ENCODE measurements around the gene VOPP1. TPM values are rescaled to one million over a fixed set of nuclear protein-coding genes. Genes with fewer than 3 reads are reported as not detected.

Gene VOPP1
- total and polyA plus RNA-seq, 2 of the 13 experiments (the other 11 are each of a cell fraction or from before 2014, with no cell fraction given): 21.8 to 55.3 TPM

- TF ChIP-seq ELF1 (CRISPR knock-in tag; IDR thresholded peaks at IDR 0.05): no peak
- TF ChIP-seq ATF6 (CRISPR knock-in tag; conservative IDR thresholded peaks at IDR 0.05): no peak
Measured at GRCh38 chr7:55498142-55498541, 74.2 kb downstream of the VOPP1 start (continued).

- BruUV-seq (replicated peaks): no TSS peak
- ChIA-PET CTCF (ENCODE audit: low intra/inter-chr PET ratio, low total read pairs) (no interaction called here), POLR2A (no interaction called here)
- no peak overlapping the region for H3K4me2 ChIP-seq (ENCODE audit: low read depth, low read length)
- no peak for DNase-seq (ENCODE audit: low spot score)
- WGBS (ENCODE audit: low lambda C conversion rate): 98% methylated on average over 6 of the region's 7 CpGs
- FAIRE-seq: no peak
- H3K36me3 ChIP-seq (replicated peaks in 1 of 2; ENCODE audit: control insufficient read depth in 1 of 2, insufficient read depth in 2 of 2, low read length in 2 of 2): peaks cover 4 to 18% of the 10 kb centered on the region in 2 experiments
- in situ Hi-C loops (cut with HindIII; ENCODE audit: extremely low pct_ligation_motif_present, low pct_unique_long_range_greater_than_20kb): no loop called here
- no peaks in the 10 kb centered on the region for H3K9me3 ChIP-seq (ENCODE audit: low read length)
- no peaks in the 10 kb centered on the region for H4K20me1 ChIP-seq (ENCODE audit: insufficient read depth, low read length)
- H3K9ac ChIP-seq (ENCODE audit: insufficient read depth, low read depth, low read length): no peak overlapping the region
- no peaks in the 10 kb centered on the region for H3K79me2 ChIP-seq (ENCODE audit: insufficient read depth, low read length)
- no peak for ATAC-seq
- TF ChIP-seq TOPORS (CRISPR knock-in tag; IDR thresholded peaks at IDR 0.05): no peak
- no peak for TF ChIP-seq ZNF382 (CRISPR knock-in tag; IDR thresholded peaks at IDR 0.05; ENCODE audit: borderline replicate concordance)
- no peak for TF ChIP-seq ZNF564 (CRISPR knock-in tag; IDR thresholded peaks at IDR 0.05)
- TF ChIP-seq ZNF512 (CRISPR knock-in tag; IDR thresholded peaks at IDR 0.05): no peak
- no peak for TF ChIP-seq THAP11 (CRISPR knock-in tag; IDR thresholded peaks at IDR 0.05)
- TF ChIP-seq RBM39 (IDR thresholded peaks at IDR 0.05; ENCODE audit: low read depth, low read length, poor library complexity, severe bottlenecking): no peak
- TF ChIP-seq ZNF800 (CRISPR knock-in tag; IDR thresholded peaks at IDR 0.05): no peak
- TF ChIP-seq GMEB1 (CRISPR knock-in tag; IDR thresholded peaks at IDR 0.05; ENCODE audit: borderline replicate concordance): no peak
- no peak for TF ChIP-seq ATF7-NPFF (CRISPR knock-in tag; IDR thresholded peaks at IDR 0.05; ENCODE audit: low read depth)
- no peak for TF ChIP-seq GZF1 (CRISPR knock-in tag; IDR thresholded peaks at IDR 0.05)
- no peak for TF ChIP-seq TP53 (CRISPR knock-in tag; conservative IDR thresholded peaks at IDR 0.05)
- no peak for TF ChIP-seq ZC3H13 (CRISPR knock-in tag; IDR thresholded peaks at IDR 0.05)
- TF ChIP-seq ZNF367 (CRISPR knock-in tag; IDR thresholded peaks at IDR 0.05; ENCODE audit: borderline replicate concordance): no peak
- H3K27me3 ChIP-seq (ENCODE audit: control insufficient read depth in 1 of 2, insufficient read depth in 2 of 2, low read length in 2 of 2): no peaks in the 10 kb centered on the region
- intact Hi-C loops (cut with micrococcal nuclease; ENCODE audit: unreplicated experiment): no loop called here
- H3K4me3 ChIP-seq (replicated peaks in 1 of 3; ENCODE audit: insufficient read depth in 1 of 3, low read depth in 2 of 3, low read length in 3 of 3): no peak overlapping the region
- no peak overlapping the region for H3K27ac ChIP-seq (ENCODE audit: extremely low read length, insufficient read depth, low read length)
- H3K4me1 ChIP-seq (ENCODE audit: insufficient read depth, low read length): no peaks in the 10 kb centered on the region
- H2AFZ ChIP-seq (ENCODE audit: low read length): no peak overlapping the region
Measured at GRCh38 chr7:55497521-55497920, 74.8 kb downstream of the VOPP1 start.

Data from HepG2 (cell line).